Activated CD4-positive, alpha-beta T cell treated with anti-CD3 and anti-CD28 coated beads, Interleukin-2, amount 10 ng/mL, durations not matched to agents 7 days and 5 days (primary cell): ENCODE measurements around the gene SEPTIN11. TPM values are rescaled to one million over a fixed set of nuclear protein-coding genes. Genes with fewer than 3 reads are reported as not detected.
A peak's percentile ranks its signal among the peaks of the same experiment; 100 is the strongest.

Experiments used
- CTCF ChIA-PET: fragments of 350-600 bp; sonication (Branson Sonifier 250); formaldehyde crosslinking; loops from one replicate; lab custom pipeline; 2021; ENCODE audit warnings: antibody characterized with exemption; lab: Charles Lee
- POLR2A ChIA-PET: fragments of 350-600 bp; sonication (Branson Sonifier 250); formaldehyde crosslinking; loops from one replicate; lab custom pipeline; 2021; ENCODE audit warnings: antibody characterized with exemption; lab: Charles Lee
- DNase-seq: peaks from one replicate; pipeline ENCODE4 v3.0.0-alpha.2; 2020
- H3K27ac Mint-ChIP-seq: one replicate; pipeline ENCODE4 v1.8.0; 2021; ENCODE audit warnings: mild to moderate bottlenecking, moderate library complexity, mixed read lengths
- H3K27me3 Mint-ChIP-seq: one replicate; pipeline ENCODE4 v1.8.0; 2021; ENCODE audit warnings: mixed read lengths
- H3K36me3 Mint-ChIP-seq: one replicate; pipeline ENCODE4 v1.8.0; 2021; ENCODE audit warnings: low read depth, mixed read lengths
- H3K4me1 Mint-ChIP-seq: one replicate; pipeline ENCODE4 v1.8.0; 2021; ENCODE audit warnings: mixed read lengths
- H3K4me3 Mint-ChIP-seq: one replicate; pipeline ENCODE4 v1.8.0; 2021; ENCODE audit warnings: mild to moderate bottlenecking, moderate library complexity, mixed read lengths
- H3K9me3 Mint-ChIP-seq: one replicate; pipeline ENCODE4 v1.8.0; 2021; ENCODE audit warnings: mixed read lengths
- total RNA-seq, 2 experiments: library from RNA; stranded (reverse); gene quantifications; one replicate each; pipeline ENCODE4 v1.2.3, GENCODE V29; 2021

SEPTIN11 gene
- total RNA-seq, 2 experiments from 2014 or later: 23.4 to 24.5 TPM

DNA sequence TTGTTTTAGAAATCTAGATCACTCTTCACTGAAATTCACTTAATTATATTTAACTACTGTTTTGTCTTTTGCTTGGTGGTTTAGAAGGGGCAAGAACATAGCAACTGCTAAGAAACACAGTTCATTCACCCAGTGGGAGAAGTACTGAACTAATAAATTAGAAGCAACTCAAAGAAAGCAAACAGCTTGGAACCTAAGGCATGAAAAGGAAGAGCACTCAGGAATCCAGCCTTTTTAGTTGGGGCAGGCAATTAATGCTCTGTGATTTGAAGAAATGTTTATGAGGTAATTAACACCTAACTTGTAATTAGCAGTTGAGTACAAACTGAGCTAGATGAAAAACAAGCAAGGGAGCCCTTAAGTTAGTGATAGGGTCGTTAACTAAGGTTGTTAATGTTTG is 22.8 kb downstream of the SEPTIN11 start:
- Mint-ChIP-seq H3K4me1 (no peaks in the 10 kb centered on the region), H3K9me3 (peaks cover 2% of the 10 kb centered on the region), H3K27ac (no peak overlapping the region), H3K4me3 (no peak overlapping the region), H3K36me3 (no peaks in the 10 kb centered on the region), H3K27me3 (peaks cover 9% of the 10 kb centered on the region)
- no peak for DNase-seq
- POLR2A ChIA-PET: no interaction called here
- CTCF ChIA-PET: interaction anchor here (1.2 to 2.2 kb wide), 4 partner anchors 11 to 28 kb away, joined by 3 to 5 read pairs (median 4); no protein-coding TSS in a partner anchor

DNA sequence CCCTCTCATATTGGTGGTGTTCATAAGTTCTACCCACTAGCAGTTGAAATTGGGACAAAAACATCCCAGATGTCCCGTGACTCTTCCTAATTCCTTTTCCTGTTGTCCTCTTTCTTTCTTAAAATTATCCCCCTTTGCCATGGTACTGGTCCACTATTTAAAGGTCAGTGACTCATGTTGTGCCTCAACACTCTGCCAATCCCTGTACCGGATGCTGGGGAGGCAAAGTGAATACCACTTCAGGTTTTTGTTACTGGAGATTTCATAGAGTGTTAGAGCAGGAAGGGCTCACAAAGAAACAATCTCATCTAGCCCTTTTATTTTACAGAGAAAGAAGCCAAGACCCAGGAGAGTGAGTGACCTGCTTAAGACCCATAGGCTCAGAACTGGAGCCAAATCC is 24.6 kb downstream of the SEPTIN11 start:
- CTCF ChIA-PET: interaction anchor here (1.8 kb wide), 1 partner anchor 9 kb away, joined by 4 read pairs; no protein-coding TSS in a partner anchor
- Mint-ChIP-seq H3K9me3 (peaks cover 5% of the 10 kb centered on the region), H3K4me3 (no peak overlapping the region), H3K27me3 (peaks cover 12% of the 10 kb centered on the region), H3K27ac (no peak overlapping the region), H3K4me1 (peaks cover 14% of the 10 kb centered on the region), H3K36me3 (peaks cover 4% of the 10 kb centered on the region)
- DNase-seq: no peak
- POLR2A ChIA-PET: no interaction called here

DNA sequence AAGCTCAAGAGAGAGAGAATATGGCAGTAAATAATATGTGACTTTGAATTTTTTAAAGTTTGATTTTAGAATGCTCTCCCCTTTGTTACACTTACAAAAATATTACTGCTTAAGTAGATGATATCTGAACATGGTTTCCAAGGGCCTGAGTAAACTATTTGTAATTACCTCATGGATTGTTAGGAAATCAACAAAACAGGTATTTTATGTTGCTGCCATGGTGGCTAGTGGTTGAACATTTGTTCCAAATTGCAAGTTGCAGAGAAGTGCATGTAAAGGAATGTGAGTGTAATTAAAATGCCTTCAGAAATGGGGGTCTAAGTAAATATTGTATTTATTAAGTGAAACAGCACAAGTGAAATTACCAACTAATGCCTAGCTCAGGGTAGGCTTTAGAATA is 27.6 kb downstream of the SEPTIN11 start:
- Mint-ChIP-seq H3K4me3 (no peak overlapping the region), H3K27ac (no peak overlapping the region), H3K27me3 (peaks cover 31% of the 10 kb centered on the region), H3K4me1 (peaks cover 27% of the 10 kb centered on the region), H3K36me3 (peaks cover 4% of the 10 kb centered on the region), H3K9me3 (peaks cover 6% of the 10 kb centered on the region)
- DNase-seq: no peak
- ChIA-PET CTCF (interaction anchor here (0.7 to 1.8 kb wide), 3 partner anchors 9 to 209 kb away, joined by 3 to 7 read pairs (median 5); no protein-coding TSS in a partner anchor), POLR2A (no interaction called here)

DNA sequence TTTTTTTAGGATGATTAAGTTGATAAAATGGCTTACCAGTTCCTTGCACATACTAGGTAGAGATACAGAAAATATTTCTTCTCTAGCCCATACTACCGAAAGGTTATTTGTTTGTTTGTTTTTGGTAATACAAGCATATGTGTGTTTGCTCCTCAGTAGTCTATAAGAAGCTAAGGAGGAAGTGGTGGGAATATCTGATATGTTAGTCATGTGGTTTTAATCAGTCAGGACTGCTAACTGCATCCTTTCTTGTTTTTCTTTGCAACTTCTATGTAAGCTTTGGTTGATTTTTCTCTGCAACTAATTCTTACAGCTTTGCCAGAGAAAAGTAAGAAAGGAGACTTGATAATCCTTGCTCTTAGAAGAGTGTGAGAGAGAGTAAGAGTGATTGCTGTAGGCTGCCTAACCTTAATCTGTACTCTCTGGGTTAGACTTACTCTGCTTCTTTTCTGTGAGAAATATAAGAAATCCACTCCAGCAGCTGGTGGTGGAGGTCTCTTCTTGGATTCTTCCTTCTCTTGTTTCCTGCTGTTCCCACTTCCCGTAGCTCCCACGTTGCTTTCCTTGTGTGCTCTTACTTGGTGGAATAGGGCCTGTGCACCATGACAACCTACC is 28.3 kb downstream of the SEPTIN11 start:
- POLR2A ChIA-PET: no interaction called here
- Mint-ChIP-seq H3K36me3 (peaks cover 10% of the 10 kb centered on the region), H3K4me3 (no peak overlapping the region), H3K27ac (no peak overlapping the region), H3K9me3 (peaks cover 8% of the 10 kb centered on the region), H3K27me3 (peaks cover 31% of the 10 kb centered on the region), H3K4me1 (peaks cover 34% of the 10 kb centered on the region)
- CTCF ChIA-PET: interaction anchor here (0.7 to 1.8 kb wide), 4 partner anchors 9 to 208 kb away, joined by 3 to 7 read pairs (median 4); no protein-coding TSS in a partner anchor
- DNase-seq: no peak

DNA sequence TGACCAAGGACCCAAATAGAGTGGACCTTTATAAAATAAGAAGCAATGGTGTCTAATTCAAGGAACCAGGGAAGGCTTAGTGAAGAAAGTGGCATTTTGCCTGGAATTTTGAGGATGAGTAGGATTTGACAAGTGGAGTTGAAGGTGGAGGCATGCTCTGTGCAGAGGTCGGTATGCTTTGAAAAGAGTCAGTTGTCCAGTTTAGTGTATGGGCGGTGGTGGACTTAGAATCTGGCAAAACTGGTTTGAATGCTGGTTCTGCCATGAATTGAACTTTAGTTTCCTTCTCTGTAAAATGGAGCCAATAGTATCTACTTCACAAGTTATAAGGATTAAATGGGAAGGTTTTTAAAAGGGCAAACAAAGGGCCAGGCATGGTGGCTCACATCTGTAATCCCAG is 29.7 kb downstream of the SEPTIN11 start:
- no peak overlapping the region for H3K27ac Mint-ChIP-seq

DNA sequence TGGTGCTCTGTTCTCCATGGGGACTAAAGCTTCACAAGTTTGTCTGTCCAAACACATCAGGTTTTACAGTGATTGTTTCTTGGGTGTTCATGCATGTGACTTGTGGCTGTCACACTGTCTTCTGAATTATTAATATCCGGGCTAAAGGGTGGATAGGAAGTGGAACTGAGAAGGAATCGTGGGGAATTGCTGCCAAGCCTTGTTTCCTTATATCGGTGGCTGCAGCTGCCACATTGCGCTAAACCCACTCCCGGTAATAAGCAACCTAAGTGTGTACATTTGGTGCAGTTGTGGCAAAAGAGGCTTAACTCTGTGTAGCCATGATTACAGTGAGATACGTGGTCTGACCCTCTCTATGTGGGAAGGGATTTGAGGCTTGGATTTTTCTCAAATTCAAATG is 30.7 kb downstream of the SEPTIN11 start:
- H3K27ac Mint-ChIP-seq: no peak overlapping the region
- DNase-seq: no peak
- H3K9me3 Mint-ChIP-seq: peaks cover 8% of the 10 kb centered on the region
- POLR2A ChIA-PET: no interaction called here
- H3K36me3 Mint-ChIP-seq: peaks cover 12% of the 10 kb centered on the region
- CTCF ChIA-PET: interaction anchor here (0.6 to 1.0 kb wide), 3 partner anchors 11 to 166 kb away, joined by 3 read pairs; no protein-coding TSS in a partner anchor
- H3K4me3 Mint-ChIP-seq: no peak overlapping the region
- peaks cover 31% of the 10 kb centered on the region for H3K27me3 Mint-ChIP-seq
- H3K4me1 Mint-ChIP-seq: peaks cover 57% of the 10 kb centered on the region

More for the DNA sequence above, 29.7 kb downstream of the SEPTIN11 start:
- Mint-ChIP-seq H3K4me3 (no peak overlapping the region), H3K9me3 (peaks cover 8% of the 10 kb centered on the region), H3K36me3 (peaks cover 12% of the 10 kb centered on the region), H3K27me3 (peaks cover 31% of the 10 kb centered on the region), H3K4me1 (peaks cover 48% of the 10 kb centered on the region)
- CTCF ChIA-PET: no interaction called here
- no peak for DNase-seq
- POLR2A ChIA-PET: no interaction called here

DNA sequence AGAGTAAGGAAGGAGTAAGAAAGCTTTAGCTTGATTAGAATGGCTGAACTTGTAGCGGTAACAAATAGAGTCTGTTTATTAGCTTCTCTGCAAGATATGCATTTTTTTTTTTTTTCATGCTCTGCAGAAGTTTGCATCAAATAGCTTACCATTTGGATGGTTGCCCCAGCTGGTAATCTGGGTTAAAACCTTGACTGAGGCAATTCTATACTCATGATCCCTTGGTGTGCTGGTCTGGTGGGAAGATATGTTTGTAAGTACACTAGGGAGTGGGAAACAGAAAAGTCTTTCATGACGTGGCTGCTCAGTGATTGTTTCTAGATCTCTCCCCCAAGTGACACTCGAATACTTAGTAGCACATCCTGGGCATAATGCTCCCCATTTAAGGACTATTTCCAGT is 32.1 kb downstream of the SEPTIN11 start:
- H3K27ac Mint-ChIP-seq: no peak overlapping the region
- peaks cover 12% of the 10 kb centered on the region for H3K36me3 Mint-ChIP-seq
- H3K4me3 Mint-ChIP-seq: no peak overlapping the region
- POLR2A ChIA-PET: interaction anchor here (0.6 kb wide), 1 partner anchor 33 kb away, joined by 3 read pairs; no protein-coding TSS in a partner anchor
- peaks cover 60% of the 10 kb centered on the region for H3K4me1 Mint-ChIP-seq
- no peak for DNase-seq
- H3K27me3 Mint-ChIP-seq: peaks cover 37% of the 10 kb centered on the region
- peaks cover 8% of the 10 kb centered on the region for H3K9me3 Mint-ChIP-seq
- CTCF ChIA-PET: no interaction called here

DNA sequence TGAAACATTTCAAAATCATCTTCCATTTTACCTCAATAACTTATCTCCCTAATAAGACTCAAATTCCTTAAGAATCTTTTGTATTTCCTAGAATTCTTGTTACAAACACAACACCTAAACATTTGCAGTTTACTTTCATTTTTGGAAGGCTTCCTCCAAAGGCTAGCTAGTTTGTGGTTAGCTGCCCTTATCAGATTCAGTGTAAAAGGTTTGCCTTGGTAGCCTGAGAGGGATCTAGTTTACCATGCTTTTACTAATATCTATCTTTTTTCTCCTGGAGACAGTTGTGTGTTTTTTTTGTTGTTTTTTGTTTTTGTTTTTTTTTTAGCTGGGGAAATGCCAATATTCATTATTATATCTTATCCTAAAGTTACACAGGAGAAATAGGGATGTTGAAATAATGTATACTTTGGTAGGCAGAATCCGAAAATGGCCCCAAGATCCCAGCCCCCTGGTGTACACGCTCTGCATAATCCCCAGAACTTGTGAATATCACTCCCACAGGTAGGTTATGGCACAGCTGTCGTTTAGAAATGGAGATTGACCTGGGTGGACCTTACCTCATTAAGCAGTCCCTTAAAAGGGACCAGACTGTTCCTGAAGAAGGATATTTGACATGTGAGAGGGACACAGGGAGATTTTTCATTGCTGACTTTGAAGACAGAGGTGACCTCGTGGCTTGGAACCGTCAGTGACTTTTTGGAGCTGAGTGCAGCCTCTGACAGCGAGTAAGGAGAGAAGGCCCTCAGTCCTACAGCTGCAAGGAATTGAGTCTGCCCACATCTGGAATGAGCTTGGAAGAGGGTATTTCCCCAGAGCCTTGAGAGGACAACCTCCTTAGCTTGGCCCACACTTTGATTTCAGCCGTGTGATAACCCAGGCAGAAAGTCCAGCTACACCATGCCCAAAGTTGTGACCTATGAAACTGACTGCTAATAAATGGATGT is 33.4 kb downstream of the SEPTIN11 start:
- peak overlapping the region; percentile 66 for H3K27ac Mint-ChIP-seq
- POLR2A ChIA-PET: no interaction called here
- H3K36me3 Mint-ChIP-seq: peaks cover 12% of the 10 kb centered on the region
- H3K9me3 Mint-ChIP-seq: peaks cover 8% of the 10 kb centered on the region
- peak overlapping the region; percentile 47 for H3K4me3 Mint-ChIP-seq
- DNase-seq: no peak
- peaks cover 64% of the 10 kb centered on the region for H3K4me1 Mint-ChIP-seq
- CTCF ChIA-PET: interaction anchor here (0.9 to 1.3 kb wide), 2 partner anchors 10 to 172 kb away, joined by 3 to 4 read pairs; no protein-coding TSS in a partner anchor
- H3K27me3 Mint-ChIP-seq: peaks cover 46% of the 10 kb centered on the region

DNA sequence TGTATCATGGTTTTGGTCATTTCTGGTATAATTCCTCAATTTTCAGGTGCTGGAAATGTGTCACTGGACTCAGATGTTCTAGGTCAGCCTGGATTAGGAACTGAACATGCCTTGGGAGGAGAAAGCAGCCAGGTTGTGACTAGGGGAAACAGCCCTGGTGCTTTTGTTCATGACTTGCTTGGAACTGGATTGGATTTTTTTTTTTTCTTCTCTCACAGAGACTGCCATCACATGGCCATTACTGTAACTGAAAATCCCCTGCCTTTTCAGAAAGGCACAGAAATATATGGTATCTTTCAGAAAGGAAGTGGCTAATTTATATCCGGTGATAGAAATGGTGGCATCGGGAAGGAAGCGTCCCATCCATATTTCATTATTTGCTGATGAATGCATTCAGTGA is 34.6 kb downstream of the SEPTIN11 start:
- H3K4me3 Mint-ChIP-seq: no peak overlapping the region
- peak overlapping the region; percentile 37 for H3K27ac Mint-ChIP-seq
- peaks cover 9% of the 10 kb centered on the region for H3K36me3 Mint-ChIP-seq
- peaks cover 50% of the 10 kb centered on the region for H3K27me3 Mint-ChIP-seq
- ChIA-PET POLR2A (no interaction called here), CTCF (no interaction called here)
- peaks cover 67% of the 10 kb centered on the region for H3K4me1 Mint-ChIP-seq
- DNase-seq: no peak
- H3K9me3 Mint-ChIP-seq: peaks cover 3% of the 10 kb centered on the region

DNA sequence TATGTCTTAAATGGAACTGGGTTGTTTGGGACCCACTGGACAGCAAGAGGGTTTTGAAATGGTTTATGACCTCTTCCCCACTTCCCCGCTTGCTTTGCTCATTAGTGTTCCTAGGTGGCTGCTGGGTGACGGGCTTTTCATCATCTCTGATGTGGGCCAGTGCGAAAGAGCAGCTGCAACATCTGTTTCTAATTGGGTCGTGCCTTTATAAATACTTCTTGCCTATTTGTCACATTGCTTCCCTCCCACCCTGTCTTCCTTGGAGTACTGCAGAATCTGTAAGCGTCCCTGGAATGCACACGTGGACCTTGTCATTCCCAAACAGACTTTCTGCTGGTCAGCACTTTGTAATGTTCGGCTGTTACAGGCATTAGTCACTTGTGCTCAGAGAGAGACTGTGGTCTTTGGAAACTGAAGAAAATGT is 35.2 kb downstream of the SEPTIN11 start:
- CTCF ChIA-PET: interaction anchor here (1.8 kb wide), 1 partner anchor 11 kb away, joined by 8 read pairs; no protein-coding TSS in a partner anchor
- H3K4me1 Mint-ChIP-seq: peaks cover 71% of the 10 kb centered on the region
- no peak overlapping the region for H3K27ac Mint-ChIP-seq
- peaks cover 2% of the 10 kb centered on the region for H3K9me3 Mint-ChIP-seq
- DNase-seq: no peak
- H3K27me3 Mint-ChIP-seq: peaks cover 47% of the 10 kb centered on the region
- H3K36me3 Mint-ChIP-seq: peaks cover 8% of the 10 kb centered on the region
- POLR2A ChIA-PET: no interaction called here
- no peak overlapping the region for H3K4me3 Mint-ChIP-seq

DNA sequence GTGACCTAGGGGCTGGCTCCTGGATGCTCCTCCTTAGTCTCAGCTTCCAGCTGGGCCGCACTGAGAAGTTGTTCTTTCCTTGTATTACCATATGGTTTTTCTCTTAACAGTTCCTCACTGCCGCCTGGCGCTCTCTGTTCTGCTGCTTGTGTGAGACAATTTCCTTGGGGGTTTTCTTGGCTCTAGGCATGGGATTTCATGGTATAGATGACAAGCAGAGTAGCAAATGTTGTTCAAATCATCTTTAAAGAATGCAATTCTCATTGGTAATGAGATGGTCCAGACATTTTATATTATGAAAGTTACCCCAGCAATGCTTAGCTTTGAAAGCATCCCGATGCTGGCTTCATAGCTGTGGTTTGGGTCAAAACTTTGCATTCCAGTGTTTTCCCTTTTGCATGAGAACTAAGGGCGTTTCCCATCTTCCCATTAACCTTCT is 37.6 kb downstream of the SEPTIN11 start:
- peaks cover 74% of the 10 kb centered on the region for H3K4me1 Mint-ChIP-seq
- peaks cover 38% of the 10 kb centered on the region for H3K27me3 Mint-ChIP-seq
- peaks cover 8% of the 10 kb centered on the region for H3K9me3 Mint-ChIP-seq
- CTCF ChIA-PET: interaction anchor here (0.6 to 2.3 kb wide), 6 partner anchors 9 to 459 kb away, joined by 3 to 5 read pairs (median 3); partner anchors contain the start of gene SEPTIN11
- H3K4me3 Mint-ChIP-seq: no peak overlapping the region
- POLR2A ChIA-PET: no interaction called here
- H3K36me3 Mint-ChIP-seq: peaks cover 20% of the 10 kb centered on the region
- no peak overlapping the region for H3K27ac Mint-ChIP-seq
- no peak for DNase-seq

DNA sequence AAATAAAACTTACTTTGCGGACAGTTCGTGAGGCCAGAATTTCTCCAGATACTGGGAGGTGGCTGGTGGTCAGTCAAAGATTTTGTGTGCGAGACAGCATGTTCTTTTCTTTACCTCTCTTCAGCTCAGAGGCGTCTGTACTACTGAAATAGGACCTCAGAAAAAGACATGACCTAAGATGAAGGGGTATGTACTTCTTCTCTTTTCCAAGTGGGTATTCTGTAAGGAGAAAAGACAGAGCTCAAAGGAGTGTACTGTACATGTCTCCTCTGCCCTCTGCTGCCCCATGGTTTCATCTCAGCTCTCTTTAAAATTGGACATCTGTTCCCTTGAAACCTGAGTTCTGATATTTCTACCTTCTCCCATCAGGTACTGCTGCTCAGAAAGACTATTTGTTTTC is 38.1 kb downstream of the SEPTIN11 start:
- Mint-ChIP-seq H3K27me3 (peaks cover 41% of the 10 kb centered on the region), H3K36me3 (peaks cover 17% of the 10 kb centered on the region)
- POLR2A ChIA-PET: no interaction called here

More for the DNA sequence above, 38.1 kb downstream of the SEPTIN11 start:
- H3K4me3 Mint-ChIP-seq: no peak overlapping the region
- H3K9me3 Mint-ChIP-seq: peaks cover 8% of the 10 kb centered on the region
- H3K4me1 Mint-ChIP-seq: peaks cover 71% of the 10 kb centered on the region
- CTCF ChIA-PET: interaction anchor here (0.6 to 2.3 kb wide), 5 partner anchors 9 to 460 kb away, joined by 3 to 5 read pairs (median 3); no protein-coding TSS in a partner anchor
- H3K27ac Mint-ChIP-seq: no peak overlapping the region
- no peak for DNase-seq
